Loucy (cell line): ENCODE data around the gene IPO5.

Experiments
- EZH2phosphoT487 ChIP-seq: fragments of 200-600 bp; IDR thresholded peaks from 2 replicates; pipeline ENCODE4 v1.6.1; 2018; ENCODE audit warnings: antibody characterized with exemption, mild to moderate bottlenecking, moderate library complexity, borderline replicate concordance
- TF ChIP-seq, protein P1 (sequence below): fragments of 200-600 bp; sonication (generic); conservative IDR thresholded peaks from 2 replicates; pipeline ENCODE4 v1.5.1; 2014; ENCODE audit warnings: mild to moderate bottlenecking, antibody characterized with exemption, low read length

DNA sequence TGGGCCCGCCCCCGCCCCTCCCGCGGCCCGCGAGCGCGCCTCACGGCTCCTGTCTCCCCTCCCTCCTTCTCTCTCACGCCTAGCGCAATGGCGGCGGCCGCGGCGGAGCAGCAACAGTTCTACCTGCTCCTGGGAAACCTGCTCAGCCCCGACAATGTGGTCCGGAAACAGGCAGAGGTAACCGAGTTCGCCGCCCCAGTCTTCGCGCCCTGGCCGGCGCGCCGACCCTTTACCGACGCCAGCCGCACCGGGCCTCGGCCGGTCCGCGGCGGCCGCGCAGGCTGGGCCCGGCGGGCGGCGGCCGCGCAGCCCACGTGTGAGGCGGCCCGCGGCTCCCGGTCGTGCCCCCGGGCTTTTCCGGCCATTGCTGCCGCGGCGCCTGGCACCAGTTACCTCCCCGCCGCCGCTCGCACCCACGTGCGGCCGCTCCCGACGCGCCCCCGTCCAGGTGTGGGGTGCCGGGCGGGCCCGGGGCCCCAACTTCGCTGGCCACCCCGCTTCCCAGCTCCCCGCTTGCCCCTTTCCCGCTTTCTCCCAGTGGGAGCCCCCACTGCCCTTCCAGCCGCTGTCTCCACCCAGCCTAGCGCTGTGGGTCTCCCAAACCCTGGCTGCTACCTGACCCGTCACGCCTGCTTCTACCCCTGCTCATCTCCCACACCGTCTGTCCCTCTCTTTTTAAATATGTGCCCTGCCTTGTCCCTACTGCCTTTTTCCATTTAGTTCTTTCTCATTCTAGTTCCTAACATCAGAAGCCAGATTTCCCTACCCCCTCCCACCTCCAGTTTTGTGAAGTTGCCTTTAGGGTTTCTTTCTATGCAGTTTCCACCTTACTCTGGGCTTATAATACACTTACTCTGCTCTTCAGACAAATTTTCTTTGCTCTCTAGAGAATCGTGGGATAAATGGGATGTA, 23.4 kb downstream of the IPO5 start:
- TF ChIP-seq, protein P1, sequence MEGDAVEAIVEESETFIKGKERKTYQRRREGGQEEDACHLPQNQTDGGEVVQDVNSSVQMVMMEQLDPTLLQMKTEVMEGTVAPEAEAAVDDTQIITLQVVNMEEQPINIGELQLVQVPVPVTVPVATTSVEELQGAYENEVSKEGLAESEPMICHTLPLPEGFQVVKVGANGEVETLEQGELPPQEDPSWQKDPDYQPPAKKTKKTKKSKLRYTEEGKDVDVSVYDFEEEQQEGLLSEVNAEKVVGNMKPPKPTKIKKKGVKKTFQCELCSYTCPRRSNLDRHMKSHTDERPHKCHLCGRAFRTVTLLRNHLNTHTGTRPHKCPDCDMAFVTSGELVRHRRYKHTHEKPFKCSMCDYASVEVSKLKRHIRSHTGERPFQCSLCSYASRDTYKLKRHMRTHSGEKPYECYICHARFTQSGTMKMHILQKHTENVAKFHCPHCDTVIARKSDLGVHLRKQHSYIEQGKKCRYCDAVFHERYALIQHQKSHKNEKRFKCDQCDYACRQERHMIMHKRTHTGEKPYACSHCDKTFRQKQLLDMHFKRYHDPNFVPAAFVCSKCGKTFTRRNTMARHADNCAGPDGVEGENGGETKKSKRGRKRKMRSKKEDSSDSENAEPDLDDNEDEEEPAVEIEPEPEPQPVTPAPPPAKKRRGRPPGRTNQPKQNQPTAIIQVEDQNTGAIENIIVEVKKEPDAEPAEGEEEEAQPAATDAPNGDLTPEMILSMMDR = no peak
- TF ChIP-seq EZH2phosphoT487 = no peak
